CD4-positive, alpha-beta memory T cell (primary cell): ENCODE measurements around the gene KTN1. TPM values are rescaled to one million over a fixed set of nuclear protein-coding genes. Genes with fewer than 3 reads are reported as not detected.

ENCODE experiments used
- CTCF ChIA-PET: fragments of 350-600 bp; sonication (Branson Sonifier 250); formaldehyde crosslinking; loops from one replicate; lab custom pipeline; 2021; ENCODE audit warnings: inconsistent platforms; ENCODE audit not compliant: partially characterized antibody; lab: Charles Lee
- POLR2A ChIA-PET: fragments of 350-600 bp; sonication (Branson Sonifier 250); formaldehyde crosslinking; loops from one replicate; lab custom pipeline; 2021; ENCODE audit not compliant: partially characterized antibody; lab: Charles Lee
- DNase-seq, 5 donors: peaks; one replicate each; pipeline versions ENCODE4 v3.0.0 to v3.0.0-alpha.2; 2020 to 2022; ENCODE audit warnings: mixed read lengths in 1 of 5
- H3K27ac ChIP-seq: one replicate; pipeline ENCODE4 v1.7.0; 2013; ENCODE audit warnings: low read depth, low read length
- H3K27me3 ChIP-seq: 2 replicates; pipeline ENCODE4 v1.7.0; 2013; ENCODE audit warnings: mild to moderate bottlenecking, low read length, moderate library complexity; ENCODE audit not compliant: insufficient read depth
- H3K36me3 ChIP-seq: 2 replicates; pipeline ENCODE4 v1.7.0; 2013; ENCODE audit warnings: mild to moderate bottlenecking, low read length, moderate library complexity; ENCODE audit not compliant: insufficient read depth
- H3K4me1 ChIP-seq: 2 replicates; pipeline ENCODE4 v1.7.0; 2013; ENCODE audit warnings: mild to moderate bottlenecking, low read length, moderate library complexity; ENCODE audit not compliant: insufficient read depth
- H3K4me3 ChIP-seq, 2 donors: one replicate each; pipeline ENCODE4 v1.7.0; 2013; ENCODE audit warnings: low read length in 2 of 2, mild to moderate bottlenecking in 1 of 2
- H3K9me3 ChIP-seq, 2 donors: one replicate each; pipeline ENCODE4 v1.7.0; 2013; ENCODE audit warnings: low read length in 2 of 2, control low read depth in 1 of 2; ENCODE audit not compliant: control insufficient read depth in 1 of 2
- H3K27ac Mint-ChIP-seq, 7 donors: one replicate each; pipeline ENCODE4 v1.8.0; 2020 to 2021; ENCODE audit warnings: mixed read lengths in 7 of 7, mild to moderate bottlenecking in 6 of 7, inconsistent platforms in 3 of 7, moderate library complexity in 3 of 7
- H3K27me3 Mint-ChIP-seq, 2 donors: one replicate each; pipeline ENCODE4 v1.8.0; 2020 to 2021; ENCODE audit warnings: mixed read lengths in 2 of 2
- H3K36me3 Mint-ChIP-seq, 2 donors: one replicate each; pipeline ENCODE4 v1.8.0; 2020 to 2021; ENCODE audit warnings: mixed read lengths in 2 of 2, inconsistent platforms in 1 of 2, mild to moderate bottlenecking in 1 of 2
- H3K4me1 Mint-ChIP-seq, 4 donors: one replicate each; pipeline ENCODE4 v1.8.0; 2020 to 2021; ENCODE audit warnings: mixed read lengths in 4 of 4, mild to moderate bottlenecking in 1 of 4
- H3K4me3 Mint-ChIP-seq, 8 donors: one replicate each; pipeline ENCODE4 v1.8.0; 2020 to 2021; ENCODE audit warnings: mixed read lengths in 8 of 8, mild to moderate bottlenecking in 7 of 8, moderate library complexity in 6 of 8, inconsistent platforms in 3 of 8
- H3K9me3 Mint-ChIP-seq, 8 donors: one replicate each; pipeline ENCODE4 v1.8.0; 2020 to 2021; ENCODE audit warnings: mixed read lengths in 8 of 8, mild to moderate bottlenecking in 5 of 8, inconsistent platforms in 3 of 8, moderate library complexity in 1 of 8
- intact Hi-C: fragments of 100-400 bp; cut with micrococcal nuclease; formaldehyde crosslinking; loops from one replicate; pipeline ENCODE4 v1.15.1; 2023
- polyA plus RNA-seq, 2 donors: library from polyadenylated mRNA; unstranded; fragments of 300-500 nt; fragmentation: Illumina TruSeq; gene quantifications; one replicate each; pipeline ENCODE4 v1.2.3, GENCODE V29; 2021
- total RNA-seq, 2 experiments: library from RNA; stranded (reverse); gene quantifications; one replicate each; pipeline ENCODE4 v1.2.3, GENCODE V29; 2021

KTN1 gene
- total and polyA plus RNA-seq, 4 experiments from 2014 or later: 15.7 to 133 (median 93.7) TPM

DNA sequence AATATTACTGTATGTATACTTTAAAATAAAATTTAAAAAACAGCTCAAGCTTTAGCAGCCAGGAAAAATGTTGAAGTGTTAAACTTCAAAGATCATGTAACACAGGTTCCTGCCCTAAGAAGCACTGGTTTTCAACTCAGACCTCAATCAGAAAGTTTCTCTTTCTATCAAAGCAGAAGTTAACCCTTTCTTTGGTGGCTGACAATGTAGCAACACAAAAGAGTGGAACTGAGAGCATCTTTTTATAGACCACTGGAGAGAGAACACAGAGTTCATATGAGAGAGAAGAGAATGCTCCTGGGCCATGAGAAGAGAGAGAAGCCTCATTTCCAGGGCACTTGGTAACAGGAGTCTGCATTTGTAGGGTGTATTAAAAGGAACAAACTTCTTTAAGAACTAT is 42.2 kb upstream of the KTN1 start:
- no peak for DNase-seq
- no peaks in the 10 kb centered on the region for H3K27me3 Mint-ChIP-seq
- no peaks in the 10 kb centered on the region for H3K9me3 ChIP-seq
- peaks cover 2 to 10% (median 4%) of the 10 kb centered on the region in 8 donors for H3K9me3 Mint-ChIP-seq
- no peak overlapping the region for H3K27ac Mint-ChIP-seq
- no peak overlapping the region for H3K4me3 ChIP-seq
- no peaks in the 10 kb centered on the region for H3K4me1 Mint-ChIP-seq
- H3K27me3 ChIP-seq: no peaks in the 10 kb centered on the region
- no peaks in the 10 kb centered on the region for H3K36me3 Mint-ChIP-seq
- H3K36me3 ChIP-seq: no peaks in the 10 kb centered on the region
- no peaks in the 10 kb centered on the region for H3K4me1 ChIP-seq
- H3K27ac ChIP-seq: no peak overlapping the region
- no peak overlapping the region for H3K4me3 Mint-ChIP-seq
- intact Hi-C loops: no loop called here
- CTCF ChIA-PET: no interaction called here
- POLR2A ChIA-PET: interaction anchor here (0.7 kb wide), 1 partner anchor 886 kb away, joined by 3 read pairs; no protein-coding TSS in a partner anchor

DNA sequence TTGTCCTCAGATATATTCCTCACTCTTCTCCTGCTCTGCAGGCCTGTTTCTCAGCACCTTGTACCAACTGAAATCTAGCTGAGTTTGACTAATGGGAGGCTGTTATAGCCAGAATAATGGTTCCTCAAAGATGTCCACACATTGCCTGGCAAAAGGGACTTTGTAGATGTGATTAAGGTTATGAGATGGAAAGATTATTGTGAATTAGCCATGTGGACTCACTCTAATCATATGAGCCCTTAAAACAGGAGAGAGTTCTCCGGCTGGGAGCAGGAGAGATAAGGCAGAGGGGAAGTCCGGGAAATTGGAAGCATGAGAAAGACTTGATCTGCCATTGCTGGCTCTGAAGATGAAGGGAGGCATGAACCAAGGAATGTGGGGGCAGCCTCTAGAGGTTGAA is 40.0 kb upstream of the KTN1 start:
- CTCF ChIA-PET: no interaction called here
- Mint-ChIP-seq H3K27me3 (no peaks in the 10 kb centered on the region), H3K36me3 (no peaks in the 10 kb centered on the region), H3K4me1 (no peaks in the 10 kb centered on the region), H3K27ac (no peak overlapping the region), H3K9me3 (peaks cover 2 to 10% (median 4%) of the 10 kb centered on the region in 8 donors), H3K4me3 (no peak overlapping the region)
- Histone ChIP-seq H3K27me3 (no peaks in the 10 kb centered on the region), H3K4me3 (no peak overlapping the region), H3K27ac (no peak overlapping the region), H3K36me3 (no peaks in the 10 kb centered on the region), H3K9me3 (no peaks in the 10 kb centered on the region), H3K4me1 (no peaks in the 10 kb centered on the region)
- POLR2A ChIA-PET: no interaction called here
- intact Hi-C loops: no loop called here
- DNase-seq: no peak

DNA sequence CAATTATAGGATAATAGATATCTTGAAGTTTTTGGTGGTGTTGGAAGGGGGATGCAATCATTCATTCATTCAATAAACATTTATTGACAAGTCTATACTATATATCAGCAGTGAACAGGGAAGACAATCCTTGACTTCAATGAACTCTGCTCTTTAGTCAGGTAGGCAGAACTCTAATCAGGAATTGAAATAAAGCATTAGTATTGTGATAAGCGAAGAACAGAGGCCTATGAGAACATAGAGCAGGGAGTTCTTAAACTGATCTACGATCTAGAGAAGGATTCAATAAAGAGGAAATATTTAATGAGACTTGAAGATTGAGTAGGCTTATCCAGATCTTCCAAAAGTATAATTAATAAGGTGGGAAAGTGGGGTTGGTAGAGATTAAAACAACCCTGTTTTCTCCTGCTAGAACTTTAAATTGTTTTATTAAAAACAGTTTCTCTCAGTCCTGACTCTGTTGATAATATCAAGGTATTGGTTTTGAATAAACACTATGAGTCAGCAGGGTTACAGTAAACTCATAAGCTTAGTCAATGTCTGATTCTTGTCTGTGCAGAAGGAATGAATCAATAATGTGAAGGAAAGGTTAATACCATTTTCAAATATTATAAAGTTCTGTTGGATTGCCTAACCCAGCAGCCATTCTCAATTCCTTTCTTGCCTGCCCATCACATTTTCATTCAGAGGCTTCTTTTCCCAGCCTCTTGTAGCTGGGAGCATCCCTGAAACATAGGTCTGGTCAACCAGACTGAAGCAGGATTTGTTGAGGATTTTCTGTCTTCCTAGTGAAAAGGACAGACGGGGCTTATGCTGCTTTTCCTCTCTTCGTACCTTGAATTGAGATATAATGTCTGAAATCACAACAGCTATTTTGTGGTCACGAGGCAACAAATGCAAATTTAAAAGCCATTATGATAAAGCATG is 38.9 kb upstream of the KTN1 start:
- no peaks in the 10 kb centered on the region for H3K36me3 ChIP-seq
- peaks cover 2 to 8% (median 4%) of the 10 kb centered on the region in 8 donors for H3K9me3 Mint-ChIP-seq
- H3K4me1 ChIP-seq: no peaks in the 10 kb centered on the region
- H3K4me1 Mint-ChIP-seq: no peaks in the 10 kb centered on the region
- H3K36me3 Mint-ChIP-seq: no peaks in the 10 kb centered on the region
- DNase-seq: no peak
- ChIA-PET POLR2A (no interaction called here), CTCF (no interaction called here)
- H3K27me3 ChIP-seq: no peaks in the 10 kb centered on the region
- intact Hi-C loops: no loop called here
- no peak overlapping the region for H3K4me3 Mint-ChIP-seq
- H3K9me3 ChIP-seq: no peaks in the 10 kb centered on the region
- no peak overlapping the region for H3K27ac ChIP-seq
- no peaks in the 10 kb centered on the region for H3K27me3 Mint-ChIP-seq
- no peak overlapping the region for H3K27ac Mint-ChIP-seq
- H3K4me3 ChIP-seq: no peak overlapping the region

DNA sequence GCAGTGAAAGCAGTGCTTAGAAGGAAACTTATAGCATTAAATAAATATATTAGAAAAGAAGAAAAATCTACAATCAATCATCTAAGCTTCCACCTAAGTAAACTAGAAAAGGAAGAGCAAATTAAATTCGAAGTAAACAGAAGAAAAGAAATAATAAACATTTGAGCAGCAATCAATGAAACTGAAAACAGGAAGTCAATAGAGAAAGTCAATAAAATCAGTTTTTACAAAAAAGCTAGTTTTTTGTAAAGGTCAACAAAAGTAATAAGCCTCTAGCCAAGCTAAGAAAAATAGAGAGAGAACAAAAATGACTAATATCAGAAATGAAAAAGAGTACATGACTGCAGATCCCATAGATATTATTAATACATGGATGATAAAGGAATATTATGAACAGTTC is 34.2 kb upstream of the KTN1 start:
- CTCF ChIA-PET: no interaction called here
- no peaks in the 10 kb centered on the region for H3K36me3 ChIP-seq
- no peak for DNase-seq

DNA sequence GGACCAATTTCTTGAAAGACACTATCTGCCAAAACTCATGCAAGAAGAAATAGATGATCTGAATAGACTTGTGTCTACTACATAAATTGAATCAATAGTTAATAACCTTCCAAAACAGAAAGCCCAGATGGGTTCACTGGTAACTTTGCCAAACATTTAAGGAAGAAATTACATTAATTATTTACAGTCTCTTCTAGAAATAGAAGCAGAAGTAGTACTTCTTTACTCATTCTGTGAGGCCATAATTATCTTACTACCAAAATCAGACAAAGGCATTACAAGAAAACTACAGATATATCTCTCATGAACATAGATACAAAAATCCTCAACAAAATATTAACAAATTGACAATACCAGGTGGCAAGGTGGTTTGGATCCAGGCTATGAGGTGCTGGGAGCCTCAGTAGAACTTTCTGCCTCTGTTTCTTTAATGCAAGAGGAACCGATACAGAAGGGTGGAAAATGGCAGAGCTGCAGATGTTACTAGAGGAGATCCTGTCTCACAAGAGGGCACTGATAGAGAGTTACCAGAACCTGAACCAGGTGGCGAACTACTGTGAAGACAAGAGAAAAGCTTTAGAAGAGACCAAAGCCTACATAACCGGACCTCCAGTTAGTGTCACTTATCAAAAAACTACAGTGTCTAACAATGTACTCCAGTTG is 33.7 kb upstream of the KTN1 start:
- H3K27ac ChIP-seq: no peak overlapping the region
- POLR2A ChIA-PET: no interaction called here
- no peaks in the 10 kb centered on the region for H3K36me3 ChIP-seq
- DNase-seq: no peak
- no peaks in the 10 kb centered on the region for H3K27me3 ChIP-seq
- H3K27ac Mint-ChIP-seq: no peak overlapping the region
- H3K27me3 Mint-ChIP-seq: no peaks in the 10 kb centered on the region
- no peaks in the 10 kb centered on the region for H3K36me3 Mint-ChIP-seq
- H3K4me3 ChIP-seq: no peak overlapping the region
- intact Hi-C loops: no loop called here
- H3K9me3 ChIP-seq: no peaks in the 10 kb centered on the region
- H3K9me3 Mint-ChIP-seq: peaks cover 0 to 8% (median under 1%) of the 10 kb centered on the region in 8 donors
- H3K4me1 Mint-ChIP-seq: no peaks in the 10 kb centered on the region
- CTCF ChIA-PET: no interaction called here
- H3K4me3 Mint-ChIP-seq: no peak overlapping the region
- no peaks in the 10 kb centered on the region for H3K4me1 ChIP-seq

More for the DNA sequence above, 34.2 kb upstream of the KTN1 start:
- no peak overlapping the region for H3K4me3 Mint-ChIP-seq
- H3K27ac Mint-ChIP-seq: no peak overlapping the region
- H3K4me1 Mint-ChIP-seq: no peaks in the 10 kb centered on the region
- Histone ChIP-seq H3K27me3 (no peaks in the 10 kb centered on the region), H3K9me3 (no peaks in the 10 kb centered on the region), H3K27ac (no peak overlapping the region), H3K4me3 (no peak overlapping the region), H3K4me1 (no peaks in the 10 kb centered on the region)
- no peaks in the 10 kb centered on the region for H3K27me3 Mint-ChIP-seq
- H3K9me3 Mint-ChIP-seq: peaks cover 0 to 5% (median 0%) of the 10 kb centered on the region in 8 donors
- no peaks in the 10 kb centered on the region for H3K36me3 Mint-ChIP-seq
- intact Hi-C loops: no loop called here
- POLR2A ChIA-PET: no interaction called here

DNA sequence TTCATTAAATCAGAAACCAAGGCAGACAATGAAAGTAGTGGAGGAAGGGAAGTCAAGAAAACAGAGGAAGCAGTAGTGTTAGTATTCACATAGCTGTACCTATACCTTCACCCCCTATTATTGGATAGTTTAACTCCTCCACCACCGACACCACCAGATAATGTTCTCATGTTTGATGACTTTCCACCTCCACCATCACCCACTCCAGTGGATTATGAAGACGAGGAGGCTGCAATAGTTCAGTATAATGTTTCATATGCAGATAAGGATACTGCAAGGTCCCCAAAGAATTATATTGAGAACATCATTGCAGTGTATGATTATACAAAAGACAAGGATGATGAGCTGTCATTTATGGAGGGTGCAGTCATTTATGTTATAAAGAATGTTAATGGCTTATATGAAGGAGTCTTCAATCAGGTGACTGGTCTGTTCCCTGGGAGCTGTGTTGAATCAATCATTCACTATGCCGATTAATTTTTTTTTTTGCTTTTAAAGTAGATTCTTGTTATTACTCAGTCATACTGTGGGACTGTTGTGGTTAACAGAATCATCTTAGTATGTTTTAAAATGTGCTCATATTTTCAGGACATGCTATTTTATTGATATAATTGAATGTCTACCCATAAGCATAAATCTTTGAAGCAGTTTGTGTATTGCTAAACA is 32.2 kb upstream of the KTN1 start:
- Mint-ChIP-seq H3K4me3 (no peak overlapping the region), H3K36me3 (no peaks in the 10 kb centered on the region), H3K9me3 (peaks cover 0 to 14% (median 1%) of the 10 kb centered on the region in 8 donors), H3K4me1 (no peaks in the 10 kb centered on the region), H3K27ac (no peak overlapping the region), H3K27me3 (no peaks in the 10 kb centered on the region)
- intact Hi-C loops: no loop called here
- no peak overlapping the region for H3K4me3 ChIP-seq
- POLR2A ChIA-PET: no interaction called here
- CTCF ChIA-PET: interaction anchor here (0.5 kb wide), 1 partner anchor 48 kb away, joined by 5 read pairs; no protein-coding TSS in a partner anchor
- H3K4me1 ChIP-seq: no peaks in the 10 kb centered on the region
- H3K27me3 ChIP-seq: no peaks in the 10 kb centered on the region
- H3K9me3 ChIP-seq: no peaks in the 10 kb centered on the region
- no peak for DNase-seq
- no peaks in the 10 kb centered on the region for H3K36me3 ChIP-seq
- H3K27ac ChIP-seq: no peak overlapping the region

DNA sequence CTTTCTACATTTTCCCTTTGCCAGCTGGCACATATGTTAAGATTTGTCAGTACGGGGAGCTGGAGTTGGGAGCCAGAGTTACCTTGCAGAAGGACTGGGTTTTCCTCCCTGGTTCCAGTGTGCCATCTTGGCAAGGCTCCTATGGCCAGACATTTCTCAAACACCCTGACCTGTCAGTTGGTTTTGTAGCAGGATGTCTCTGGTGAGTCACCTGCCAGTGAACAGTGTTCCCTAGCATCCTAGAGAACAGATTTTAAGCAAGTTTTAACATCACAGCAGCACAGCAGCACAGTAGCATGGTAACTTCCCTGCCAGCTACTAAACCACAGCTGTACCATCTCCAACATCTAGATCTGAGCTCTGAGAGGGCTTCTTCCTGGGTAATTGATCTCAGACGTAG is 26.2 kb upstream of the KTN1 start:
- Histone ChIP-seq H3K27ac (no peak overlapping the region), H3K36me3 (no peaks in the 10 kb centered on the region), H3K4me3 (no peak overlapping the region), H3K4me1 (no peaks in the 10 kb centered on the region), H3K27me3 (no peaks in the 10 kb centered on the region), H3K9me3 (no peaks in the 10 kb centered on the region)
- H3K9me3 Mint-ChIP-seq: peaks cover 0 to 26% (median 7%) of the 10 kb centered on the region in 8 donors
- intact Hi-C loops: no loop called here
- H3K4me1 Mint-ChIP-seq: no peaks in the 10 kb centered on the region
- ChIA-PET POLR2A (no interaction called here), CTCF (no interaction called here)
- no peak for DNase-seq
- H3K4me3 Mint-ChIP-seq: no peak overlapping the region
- no peak overlapping the region for H3K27ac Mint-ChIP-seq
- peaks cover 0 to 4% of the 10 kb centered on the region in 2 donors for H3K27me3 Mint-ChIP-seq
- H3K36me3 Mint-ChIP-seq: peaks cover 4 to 5% of the 10 kb centered on the region in 2 donors
